Breast epithelium (tissue), 4 donors: Measurements from ENCODE around the gene BRPF3. TPM values are rescaled to one million over a fixed set of nuclear protein-coding genes. Genes with fewer than 3 reads are reported as not detected.

Source experiments
- DNase-seq, 2 donors: peaks; one replicate each; pipeline ENCODE4 v3.0.0-alpha.2; 2019; ENCODE audit warnings: low spot score in 2 of 2
- H3K27ac ChIP-seq, 2 donors: fragments of 200-600 bp; sonication (generic) in 1 of 2; one replicate each; pipeline ENCODE4 v1.5.1; 2016 to 2019; ENCODE audit warnings: mild to moderate bottlenecking in 1 of 2
- H3K27me3 ChIP-seq, 2 donors: fragments of 200-600 bp; sonication (generic) in 1 of 2; one replicate each; pipeline versions ENCODE4 v1.5.1 to v1.6.0; 2017 to 2019; ENCODE audit warnings: control low read depth in 1 of 2, mild to moderate bottlenecking in 1 of 2
- H3K36me3 ChIP-seq: fragments of 200-600 bp; one replicate; pipeline ENCODE4 v1.5.1; 2019
- H3K4me1 ChIP-seq, 2 donors: fragments of 200-600 bp; sonication (generic); one replicate each; pipeline ENCODE4 v1.5.1; 2016 to 2019; ENCODE audit warnings: control low read depth in 1 of 2
- H3K4me3 ChIP-seq, 3 donors: fragments of 200-600 bp; sonication (generic); 1 replicate in 2 of 3; 2 replicates in 1 of 3; pipeline ENCODE4 v1.5.1; 2016 to 2019; ENCODE audit warnings: mild to moderate bottlenecking in 3 of 3, moderate library complexity in 2 of 3
- H3K9me3 ChIP-seq, 2 donors: fragments of 200-600 bp; sonication (generic) in 1 of 2; one replicate each; pipeline ENCODE4 v1.5.1; 2016 to 2019; ENCODE audit warnings: control low read depth in 1 of 2
- CTCF ChIP-seq, 3 donors: fragments of 450-650 bp; IDR thresholded peaks; one replicate each; pipeline ENCODE4 v1.5.1; 2016 to 2017; ENCODE audit warnings: antibody characterized with exemption in 3 of 3, mild to moderate bottlenecking in 3 of 3, moderate library complexity in 3 of 3
- POLR2A ChIP-seq: fragments of 450-650 bp; IDR thresholded peaks from one replicate; pipeline ENCODE4 v1.6.1; 2016; ENCODE audit warnings: antibody characterized with exemption, mild to moderate bottlenecking, moderate library complexity
- POLR2AphosphoS5 ChIP-seq, 3 donors: sonication (generic); formaldehyde crosslinking; IDR thresholded peaks; one replicate each; pipeline ENCODE4 v1.6.1; 2017; ENCODE audit warnings: antibody characterized with exemption in 3 of 3
- intact Hi-C: fragments of 100-400 bp; cut with DNase I; formaldehyde crosslinking; loops from one replicate; pipeline ENCODE4 v1.15.1; 2023; ENCODE audit warnings: low total_unique reads
- total RNA-seq, 3 donors: library from RNA; depleted of rRNA; stranded (reverse); fragments of >200 nt; gene quantifications; one replicate each; pipeline ENCODE4 v1.1.0, GENCODE V29; 2016

Gene BRPF3
- total RNA-seq, 3 donors from 2014 or later, result 18.9 to 26.5 (median 25.8) TPM

GRCh38 chr6:36244641-36245280 lies 48.2 kb downstream of the BRPF3 start:
- no peak overlapping the region for H3K4me3 ChIP-seq
- no peaks in the 10 kb centered on the region for H3K4me1 ChIP-seq
- no peaks in the 10 kb centered on the region for H3K27me3 ChIP-seq
- no peak overlapping the region for H3K27ac ChIP-seq
- no peaks in the 10 kb centered on the region for H3K36me3 ChIP-seq
- intact Hi-C loops, result no loop called here
- TF ChIP-seq CTCF (IDR thresholded peaks at IDR 0.05) (no peak), POLR2AphosphoS5 (IDR thresholded peaks at IDR 0.05) (no peak), POLR2A (no peak)
- no peaks in the 10 kb centered on the region for H3K9me3 ChIP-seq
- DNase-seq, result no peak

- intact Hi-C loops, result no loop called here
- Histone ChIP-seq H3K9me3 (no peaks in the 10 kb centered on the region), H3K4me1 (no peaks in the 10 kb centered on the region), H3K27ac (no peak overlapping the region), H3K4me3 (no peak overlapping the region), H3K36me3 (no peaks in the 10 kb centered on the region), H3K27me3 (no peaks in the 10 kb centered on the region)
- no peak for TF ChIP-seq POLR2AphosphoS5 (IDR thresholded peaks at IDR 0.05)
- TF ChIP-seq POLR2A, result no peak
- TF ChIP-seq CTCF (IDR thresholded peaks at IDR 0.05), result no peak
- no peak for DNase-seq
Observed at GRCh38 chr6:36245572-36246061, 49.1 kb downstream of the BRPF3 start.

- H3K36me3 ChIP-seq, result no peaks in the 10 kb centered on the region
- no peaks in the 10 kb centered on the region for H3K9me3 ChIP-seq
- H3K4me1 ChIP-seq, result no peaks in the 10 kb centered on the region
- H3K4me3 ChIP-seq, result no peak overlapping the region
- DNase-seq, result no peak
- no peak overlapping the region for H3K27ac ChIP-seq
- intact Hi-C loops, result no loop called here
- no peaks in the 10 kb centered on the region for H3K27me3 ChIP-seq
- TF ChIP-seq POLR2AphosphoS5 (IDR thresholded peaks at IDR 0.05) (no peak), CTCF (IDR thresholded peaks at IDR 0.05) (no peak), POLR2A (no peak)
Observed at GRCh38 chr6:36246506-36247268, 50.1 kb downstream of the BRPF3 start.

GRCh38 chr6:36247693-36248092 lies 51.1 kb downstream of the BRPF3 start:
- TF ChIP-seq CTCF (IDR thresholded peaks at IDR 0.05) (no peak), POLR2A (no peak), POLR2AphosphoS5 (IDR thresholded peaks at IDR 0.05) (no peak)
- intact Hi-C loops, result no loop called here
- Histone ChIP-seq H3K9me3 (no peaks in the 10 kb centered on the region), H3K27ac (no peak overlapping the region), H3K4me1 (no peaks in the 10 kb centered on the region), H3K36me3 (no peaks in the 10 kb centered on the region), H3K4me3 (no peak overlapping the region), H3K27me3 (no peaks in the 10 kb centered on the region)
- DNase-seq, result no peak

- intact Hi-C loops, result no loop called here
- TF ChIP-seq CTCF (IDR thresholded peaks at IDR 0.05) (no peak), POLR2A (no peak), POLR2AphosphoS5 (IDR thresholded peaks at IDR 0.05) (no peak)
- Histone ChIP-seq H3K4me3 (no peak overlapping the region), H3K27ac (peak overlapping the region in 1 of 2 donors; percentile 16), H3K4me1 (no peaks in the 10 kb centered on the region), H3K27me3 (no peaks in the 10 kb centered on the region), H3K9me3 (no peaks in the 10 kb centered on the region), H3K36me3 (no peaks in the 10 kb centered on the region)
- DNase-seq, result no peak
Observed at GRCh38 chr6:36248980-36249379, 52.4 kb downstream of the BRPF3 start.
